Transverse colon (tissue), 4 donors: ENCODE results near the gene PLGLB1. TPM values are rescaled to one million over a fixed set of nuclear protein-coding genes. Genes with fewer than 3 reads are reported as not detected.
"Not testable (repeated sequence)": the region's sequence is repeated elsewhere in the genome, so short reads cannot be mapped to it uniquely, and the experiment has no call there.

Experiments
- DNase-seq: peaks from one replicate; pipeline ENCODE4 v3.0.0-alpha.2; 2019
- H3K27ac ChIP-seq, 4 donors: fragments of 200-600 bp; sonication (generic); 2 replicates each; pipeline ENCODE4 v1.5.1; 2016 to 2018; ENCODE audit warnings: inconsistent platforms in 4 of 4
- H3K27me3 ChIP-seq: fragments of 200-600 bp; sonication (generic); 2 replicates; pipeline ENCODE4 v1.5.1; 2017; ENCODE audit warnings: inconsistent platforms
- H3K36me3 ChIP-seq, 4 donors: fragments of 200-600 bp; sonication (generic); 2 replicates each; pipeline ENCODE4 v1.5.1; 2017 to 2019; ENCODE audit warnings: inconsistent platforms in 4 of 4
- H3K4me1 ChIP-seq, 4 donors: fragments of 200-600 bp; sonication (generic); 2 replicates each; pipeline ENCODE4 v1.5.1; 2017 to 2020; ENCODE audit warnings: inconsistent platforms in 4 of 4
- H3K4me3 ChIP-seq, 4 donors: fragments of 200-600 bp; sonication (generic); 1 replicate in 1 of 4; 2 replicates in 3 of 4; pipeline versions ENCODE4 v1.5.1 to v1.6.1; 2017 to 2019; ENCODE audit warnings: inconsistent platforms in 4 of 4
- H3K9me3 ChIP-seq, 2 donors: fragments of 200-600 bp; sonication (generic); 2 replicates each; pipeline ENCODE4 v1.5.1; 2017 to 2019; ENCODE audit warnings: inconsistent platforms in 2 of 2
- WGBS, 2 donors: methylation state at CpG; one replicate each; pipeline ENCODE4 v1.1.5; 2018; ENCODE audit warnings: low coverage in 1 of 2; 5-methylcytosine and 5-hydroxymethylcytosine counted together
- in situ Hi-C, 4 donors: fragments of 200-750 bp; cut with MboI; loops; one replicate each; pipeline versions ENCODE4 v1.15.0 to v1.15.1; 2017; ENCODE audit warnings: low sequenced_read_pairs in 3 of 4, low pct_ligation_motif_present in 1 of 4, low pct_unique_long_range_greater_than_20kb in 1 of 4
- intact Hi-C: fragments of 100-400 bp; cut with DNase I; formaldehyde crosslinking; loops from one replicate; pipeline ENCODE4 v1.15.1; 2023; ENCODE audit warnings: low total_unique reads
- total RNA-seq, 4 donors: library from RNA; depleted of rRNA; stranded (reverse); fragments of >200 nt; gene quantifications; one replicate each; pipeline ENCODE4 v1.1.0, GENCODE V29; 2016
- TF ChIP-seq, protein P1 (sequence below), 5 experiments: fragments of 200-600 bp in 3 of 5; fragments of 450-650 bp in 2 of 5; sonication (generic) in 3 of 5; IDR thresholded peaks; 1 replicate in 2 of 5; 2 replicates in 3 of 5; pipeline ENCODE4 v1.5.1; 2016 to 2017; ENCODE audit warnings: antibody characterized with exemption in 5 of 5, inconsistent platforms in 3 of 5, mild to moderate bottlenecking in 2 of 5, moderate library complexity in 1 of 5

The PLGLB1 gene
- total RNA-seq, 4 donors from 2014 or later = 8.9 to 11.3 TPM; not detected in 2

DNA sequence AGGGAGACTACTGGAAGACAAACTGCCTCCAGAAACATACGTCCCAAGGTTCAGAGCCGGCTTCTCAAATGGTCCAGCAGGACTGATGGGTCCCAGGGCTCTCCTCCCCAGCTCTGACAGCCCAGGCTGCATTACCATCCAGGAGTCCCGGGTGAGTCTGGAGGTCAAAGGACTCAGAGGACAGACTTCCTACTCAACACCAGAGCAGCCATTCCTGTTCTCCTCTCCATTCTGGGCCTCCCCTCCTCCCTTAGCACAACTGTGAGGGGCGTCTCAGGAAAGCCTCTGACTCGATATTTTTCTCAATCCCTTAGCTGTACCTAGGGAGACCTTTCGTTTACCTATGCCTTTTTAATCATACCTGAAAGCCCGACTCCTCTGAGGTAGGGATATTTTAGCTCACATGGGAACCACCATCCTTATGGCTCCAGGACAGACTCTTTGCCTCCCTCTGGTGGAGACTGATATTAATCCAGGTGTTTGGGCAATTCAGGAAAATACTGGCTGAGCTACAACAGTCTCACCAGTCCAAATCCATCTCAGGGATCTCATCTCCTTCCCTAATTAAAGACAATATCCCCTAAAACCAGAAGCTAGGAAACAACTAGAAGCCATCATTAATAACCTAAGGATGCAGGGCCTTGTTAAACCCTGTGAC is 19.8 kb upstream of the PLGLB1 start:
- intact Hi-C loops = not testable (repeated sequence)

DNA sequence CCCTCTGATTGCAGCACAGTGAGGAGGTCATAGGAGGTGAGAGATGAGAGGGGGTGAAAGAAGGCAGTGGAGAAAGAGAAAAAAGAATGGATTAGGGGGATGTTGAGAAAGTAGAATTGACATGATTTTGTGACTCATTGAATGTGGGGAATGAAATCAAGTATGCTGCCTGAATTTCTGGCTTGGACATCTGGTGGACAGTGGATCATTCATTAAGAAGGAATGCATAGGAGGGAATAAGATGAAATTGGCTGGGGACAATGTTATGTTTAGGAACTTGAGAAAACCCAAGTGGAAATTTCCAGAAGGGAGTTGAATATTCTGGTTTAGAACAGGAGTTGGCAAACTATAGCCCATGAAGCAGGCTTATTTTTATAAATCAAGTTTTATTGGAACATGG is 7.0 kb upstream of the PLGLB1 start:
- DNase-seq, H3K27ac ChIP-seq, intact Hi-C loops, H3K27me3 ChIP-seq, in situ Hi-C loops, H3K4me3 ChIP-seq, H3K36me3 ChIP-seq, H3K9me3 ChIP-seq, H3K4me1 ChIP-seq: not testable (repeated sequence)

More for the DNA sequence above, 19.8 kb upstream of the PLGLB1 start:
- H3K4me1 ChIP-seq, H3K9me3 ChIP-seq, H3K27ac ChIP-seq, H3K27me3 ChIP-seq, H3K4me3 ChIP-seq, in situ Hi-C loops, H3K36me3 ChIP-seq, DNase-seq: not testable (repeated sequence)
- TF ChIP-seq, protein P1, sequence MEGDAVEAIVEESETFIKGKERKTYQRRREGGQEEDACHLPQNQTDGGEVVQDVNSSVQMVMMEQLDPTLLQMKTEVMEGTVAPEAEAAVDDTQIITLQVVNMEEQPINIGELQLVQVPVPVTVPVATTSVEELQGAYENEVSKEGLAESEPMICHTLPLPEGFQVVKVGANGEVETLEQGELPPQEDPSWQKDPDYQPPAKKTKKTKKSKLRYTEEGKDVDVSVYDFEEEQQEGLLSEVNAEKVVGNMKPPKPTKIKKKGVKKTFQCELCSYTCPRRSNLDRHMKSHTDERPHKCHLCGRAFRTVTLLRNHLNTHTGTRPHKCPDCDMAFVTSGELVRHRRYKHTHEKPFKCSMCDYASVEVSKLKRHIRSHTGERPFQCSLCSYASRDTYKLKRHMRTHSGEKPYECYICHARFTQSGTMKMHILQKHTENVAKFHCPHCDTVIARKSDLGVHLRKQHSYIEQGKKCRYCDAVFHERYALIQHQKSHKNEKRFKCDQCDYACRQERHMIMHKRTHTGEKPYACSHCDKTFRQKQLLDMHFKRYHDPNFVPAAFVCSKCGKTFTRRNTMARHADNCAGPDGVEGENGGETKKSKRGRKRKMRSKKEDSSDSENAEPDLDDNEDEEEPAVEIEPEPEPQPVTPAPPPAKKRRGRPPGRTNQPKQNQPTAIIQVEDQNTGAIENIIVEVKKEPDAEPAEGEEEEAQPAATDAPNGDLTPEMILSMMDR (IDR thresholded peaks at IDR 0.05) = peak in 2 of 5 experiments; percentile 29 to 47
- no CpG with 5 or more reads among the region's 7 CpGs for WGBS, 2 donors

DNA sequence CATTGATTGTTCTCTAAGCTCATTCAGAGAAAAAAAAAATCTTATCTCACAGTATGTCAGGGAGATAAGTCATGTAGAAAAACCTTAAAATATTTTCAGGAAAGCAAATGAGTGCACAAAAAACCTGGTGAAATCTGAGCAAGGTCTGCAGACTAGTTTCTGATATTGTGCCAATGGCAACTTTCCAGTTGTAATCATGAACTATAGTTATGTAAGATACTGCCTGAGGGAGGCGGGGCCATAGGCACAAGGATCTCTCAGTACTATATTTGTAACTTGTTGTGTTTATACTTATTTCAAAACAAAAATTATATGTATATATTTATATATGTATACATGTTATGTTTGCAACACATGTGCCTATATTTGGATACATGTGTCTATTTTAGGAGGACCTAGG is 5.2 kb upstream of the PLGLB1 start:
- H3K36me3 ChIP-seq, H3K4me3 ChIP-seq, DNase-seq, H3K9me3 ChIP-seq, H3K4me1 ChIP-seq, H3K27ac ChIP-seq, intact Hi-C loops, in situ Hi-C loops, H3K27me3 ChIP-seq: not testable (repeated sequence)
- no CpG with 5 or more reads among the region's 1 CpG for WGBS, 2 donors

DNA sequence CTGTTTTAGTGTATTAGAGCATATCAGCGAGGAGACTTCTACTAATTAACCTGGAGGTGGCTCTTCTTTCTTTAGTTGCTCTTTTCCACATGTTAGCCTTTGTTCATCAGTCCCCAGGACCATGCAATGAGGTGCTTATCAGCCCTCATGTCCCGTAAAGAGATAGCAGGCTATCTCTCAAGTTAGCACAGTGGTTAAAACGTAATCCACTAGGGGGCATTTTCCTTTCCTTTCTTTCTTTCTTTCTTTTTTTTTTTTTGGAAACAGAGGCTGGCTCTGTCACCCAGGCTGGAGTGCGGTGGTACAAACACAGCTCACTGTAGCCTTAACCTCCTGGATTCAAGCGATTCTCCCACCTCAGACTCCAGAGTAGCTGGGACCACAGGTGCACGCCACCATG is 4.3 kb upstream of the PLGLB1 start:
- in situ Hi-C loops, H3K36me3 ChIP-seq, H3K27ac ChIP-seq, H3K4me1 ChIP-seq, intact Hi-C loops, H3K4me3 ChIP-seq, H3K27me3 ChIP-seq, H3K9me3 ChIP-seq, DNase-seq: not testable (repeated sequence)
- WGBS, 2 donors = 83% methylated on average over 1 of the region's 6 CpGs; no CpG with 5 or more reads in 1 of the 2 donors

DNA sequence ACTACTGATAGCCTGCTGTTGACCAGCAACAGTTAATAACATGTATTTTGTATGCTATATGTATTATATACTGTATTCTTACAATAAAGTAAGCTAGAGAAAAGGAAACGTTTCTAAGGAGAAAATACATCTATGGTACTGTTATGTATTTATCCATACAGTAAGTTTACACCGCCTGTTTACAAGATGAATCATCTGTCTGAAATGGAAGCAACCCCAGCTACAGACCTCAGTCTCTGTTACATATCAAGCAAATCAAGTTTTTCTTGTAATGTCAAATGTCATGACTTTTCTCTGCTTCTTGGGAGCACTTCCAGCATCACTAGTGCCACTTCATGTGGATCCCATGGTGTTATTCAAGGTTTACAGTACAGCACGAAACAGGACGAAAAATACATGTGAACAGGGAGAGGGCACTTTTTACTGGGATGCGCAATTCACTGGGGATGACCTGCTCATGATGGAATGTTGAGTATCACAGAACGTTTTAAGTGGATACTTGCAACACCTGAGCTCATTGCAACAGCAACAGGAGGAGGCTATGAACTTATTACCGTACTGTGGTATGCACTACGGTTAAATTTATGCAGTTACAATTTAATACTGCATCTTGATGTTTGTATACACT is 2.5 kb upstream of the PLGLB1 start:
- DNase-seq, in situ Hi-C loops, intact Hi-C loops, H3K27ac ChIP-seq, H3K9me3 ChIP-seq, H3K4me3 ChIP-seq, H3K4me1 ChIP-seq, H3K27me3 ChIP-seq, H3K36me3 ChIP-seq: not testable (repeated sequence)
- WGBS, 2 donors = 87% methylated on average over 4 of the region's 8 CpGs; no CpG with 5 or more reads in 1 of the 2 donors

DNA sequence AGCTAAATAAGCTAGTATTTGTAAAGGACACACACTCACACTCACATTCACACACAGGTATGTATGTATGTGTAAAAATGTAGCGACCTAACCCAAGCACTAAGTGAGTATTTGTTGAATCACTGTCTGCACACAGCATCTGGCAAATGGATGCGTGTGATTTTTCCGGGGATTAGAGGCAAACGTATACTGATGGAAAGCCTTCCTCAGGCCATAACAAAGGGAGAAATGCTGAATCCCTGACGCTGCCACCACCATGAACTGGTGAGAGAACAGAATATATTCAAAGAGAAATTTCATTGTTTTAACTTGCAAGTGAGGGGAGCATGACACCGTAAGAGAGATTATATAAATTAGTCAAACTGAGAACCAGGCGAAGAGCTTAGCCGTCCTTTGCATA is 601 bp downstream of the PLGLB1 start:
- DNase-seq, intact Hi-C loops, H3K9me3 ChIP-seq, in situ Hi-C loops, H3K36me3 ChIP-seq, H3K4me1 ChIP-seq, H3K4me3 ChIP-seq, H3K27ac ChIP-seq, H3K27me3 ChIP-seq: not testable (repeated sequence)
- no CpG with 5 or more reads among the region's 8 CpGs for WGBS, 2 donors

DNA sequence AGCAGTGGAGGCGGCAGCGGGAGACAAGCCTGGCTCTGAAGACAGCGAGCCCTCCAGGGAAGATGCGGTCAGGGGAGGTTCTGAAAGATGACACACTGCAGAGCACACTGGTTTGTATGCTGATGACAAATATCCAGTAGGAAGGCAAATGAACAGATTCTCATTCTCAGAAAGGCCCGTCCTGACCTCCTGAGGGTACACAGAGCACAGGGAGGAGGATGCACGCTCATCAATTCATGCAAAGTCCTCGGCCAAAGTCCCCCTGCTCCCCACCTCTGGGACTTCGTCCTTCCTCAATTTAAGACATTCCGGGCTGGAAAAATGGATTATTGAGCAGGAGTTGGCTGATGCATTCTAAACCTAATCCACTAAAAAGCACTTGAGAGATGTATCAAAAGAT is 2.6 kb downstream of the PLGLB1 start:
- intact Hi-C loops, H3K36me3 ChIP-seq, DNase-seq, in situ Hi-C loops, H3K4me3 ChIP-seq, H3K27me3 ChIP-seq, H3K9me3 ChIP-seq, H3K4me1 ChIP-seq, H3K27ac ChIP-seq: not testable (repeated sequence)
- WGBS, 2 donors = 92% methylated on average over 2 of the region's 9 CpGs; no CpG with 5 or more reads in 1 of the 2 donors

DNA sequence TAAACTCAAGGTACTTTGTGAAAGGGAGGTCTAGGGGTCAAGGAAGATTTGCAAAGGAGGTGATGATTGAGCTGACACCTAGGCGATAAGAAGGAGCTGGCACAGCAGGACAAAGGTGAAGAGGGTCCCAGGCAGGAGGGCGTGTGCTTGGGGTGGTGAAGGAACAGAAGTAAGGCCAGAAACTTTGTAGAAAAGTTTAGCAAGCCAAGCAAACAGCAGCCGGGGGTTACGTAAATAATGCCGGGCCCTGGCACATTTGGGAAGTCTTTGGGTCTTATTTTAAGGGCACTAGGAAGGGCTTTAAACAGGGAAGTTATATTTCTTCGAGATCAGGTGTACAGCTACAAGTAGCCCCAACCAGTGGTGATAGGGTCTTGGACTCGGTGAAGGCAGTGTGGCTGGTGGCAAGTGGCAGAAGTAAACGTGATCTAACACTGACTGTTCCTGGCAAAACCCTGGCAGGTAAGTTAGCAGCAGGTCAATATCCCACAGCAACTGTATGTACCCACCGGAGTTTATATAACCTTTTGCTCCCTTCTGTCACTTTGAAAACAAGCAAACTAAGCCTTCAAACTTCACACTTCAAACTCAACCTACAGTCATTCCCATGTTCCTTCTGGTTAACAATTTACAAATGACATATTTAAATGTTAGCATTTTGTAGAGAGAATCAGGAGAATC is 7.0 kb downstream of the PLGLB1 start:
- H3K4me1 ChIP-seq, H3K4me3 ChIP-seq, DNase-seq, H3K27ac ChIP-seq, in situ Hi-C loops, H3K9me3 ChIP-seq, H3K27me3 ChIP-seq, H3K36me3 ChIP-seq, intact Hi-C loops: not testable (repeated sequence)
- WGBS, 2 donors = 81% methylated on average over 3 of the region's 9 CpGs; no CpG with 5 or more reads in 1 of the 2 donors

DNA sequence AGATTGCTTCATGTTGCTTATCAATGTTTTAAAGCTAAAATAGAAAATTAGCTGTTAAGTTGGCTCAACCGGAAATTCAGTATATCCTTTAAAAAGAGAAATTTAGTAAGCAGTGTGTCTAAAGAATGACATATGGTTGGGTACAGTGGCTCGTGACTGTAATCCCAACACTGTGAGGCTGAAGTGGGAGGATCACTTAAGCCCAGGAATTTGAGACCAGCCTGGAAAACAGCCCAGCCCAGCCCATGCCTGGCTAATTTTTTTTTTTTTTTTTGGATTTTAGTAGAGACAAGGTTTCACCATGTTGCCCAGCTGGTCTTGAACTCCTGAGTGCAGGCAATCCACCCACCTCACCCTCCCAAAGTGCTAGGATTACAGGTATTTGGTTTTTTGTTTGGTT is 17.2 kb downstream of the PLGLB1 start:
- H3K4me1 ChIP-seq, H3K9me3 ChIP-seq, DNase-seq, intact Hi-C loops, H3K27ac ChIP-seq, H3K36me3 ChIP-seq, H3K27me3 ChIP-seq, in situ Hi-C loops, H3K4me3 ChIP-seq: not testable (repeated sequence)
- WGBS, 2 donors = no CpG with 5 or more reads among the region's 2 CpGs
